HS-5 (cell line): ENCODE data around the gene OR10K2.

Experiments
- DNase-seq: peaks from one replicate; pipeline ENCODE4 v3.0.0-alpha.2; 2012; ENCODE audit warnings: low read depth

Gene OR10K2

DNA sequence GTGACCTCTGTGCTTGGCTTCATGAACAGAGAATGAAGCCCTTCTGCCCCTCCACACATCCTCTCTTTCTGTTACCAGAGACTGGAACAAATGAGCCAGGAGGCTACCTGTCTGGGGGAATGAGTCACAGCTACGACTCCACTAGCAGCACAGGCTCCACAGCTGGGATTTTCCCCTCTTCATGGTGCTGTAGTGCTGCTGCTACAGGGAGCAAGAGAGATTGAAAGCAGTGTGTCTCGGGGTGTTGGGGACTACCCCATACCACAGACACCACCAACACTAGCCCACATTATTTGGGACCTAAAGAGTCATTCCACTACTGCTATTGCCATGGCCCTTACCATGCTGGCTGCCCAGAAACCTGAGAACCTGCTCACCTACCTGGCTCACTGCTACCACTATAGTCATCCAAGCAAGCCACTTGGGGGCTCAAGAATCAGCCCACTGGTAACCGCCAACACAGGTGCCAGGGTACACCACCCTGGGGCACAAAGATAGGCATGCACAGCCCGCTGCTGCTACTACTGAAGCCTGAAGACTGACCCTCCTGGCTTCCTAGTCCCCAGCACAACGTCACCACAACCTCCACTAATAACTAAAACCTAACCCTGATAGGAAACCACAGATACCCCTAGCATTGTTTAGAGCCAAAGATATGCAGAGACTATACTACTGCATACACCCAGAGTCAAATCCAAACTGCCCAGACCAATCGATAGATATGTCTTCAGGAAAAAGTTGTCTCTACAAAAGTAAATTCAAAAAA lies 54.7 kb downstream of the OR10K2 start:
- DNase-seq = no peak
